ENCODE data around the gene PLEKHA4.

GRCh38 chr19:48900477-48901406 lies 32.3 kb upstream of the PLEKHA4 start:
- no peak for TF ChIP-seq EZH2 (IDR thresholded peaks at IDR 0.05; ENCODE audit: low read depth, unreplicated experiment)
- TF ChIP-seq CTCF (conservative IDR thresholded peaks at IDR 0.05; ENCODE audit: low read depth in 2 of 2) = no peak
- no peak for TF ChIP-seq EZH2phosphoT487 (IDR thresholded peaks at IDR 0.05; ENCODE audit: unreplicated experiment)
- TF ChIP-seq POLR2AphosphoS5 (IDR thresholded peaks at IDR 0.05; ENCODE audit: low read depth) = no peak
- TF ChIP-seq ZNF331 (CRISPR knock-in tag; IDR thresholded peaks at IDR 0.05; ENCODE audit: low read depth) = no peak
- peak; percentile 97 for TF ChIP-seq ETS1 (IDR thresholded peaks at IDR 0.05)
- peak; percentile 47; the same call in 1 of the 2 replicates for TF ChIP-seq CREB1 (CRISPR knock-in tag; IDR thresholded peaks at IDR 0.05; ENCODE audit: low read depth)
- TF ChIP-seq, protein P1, sequence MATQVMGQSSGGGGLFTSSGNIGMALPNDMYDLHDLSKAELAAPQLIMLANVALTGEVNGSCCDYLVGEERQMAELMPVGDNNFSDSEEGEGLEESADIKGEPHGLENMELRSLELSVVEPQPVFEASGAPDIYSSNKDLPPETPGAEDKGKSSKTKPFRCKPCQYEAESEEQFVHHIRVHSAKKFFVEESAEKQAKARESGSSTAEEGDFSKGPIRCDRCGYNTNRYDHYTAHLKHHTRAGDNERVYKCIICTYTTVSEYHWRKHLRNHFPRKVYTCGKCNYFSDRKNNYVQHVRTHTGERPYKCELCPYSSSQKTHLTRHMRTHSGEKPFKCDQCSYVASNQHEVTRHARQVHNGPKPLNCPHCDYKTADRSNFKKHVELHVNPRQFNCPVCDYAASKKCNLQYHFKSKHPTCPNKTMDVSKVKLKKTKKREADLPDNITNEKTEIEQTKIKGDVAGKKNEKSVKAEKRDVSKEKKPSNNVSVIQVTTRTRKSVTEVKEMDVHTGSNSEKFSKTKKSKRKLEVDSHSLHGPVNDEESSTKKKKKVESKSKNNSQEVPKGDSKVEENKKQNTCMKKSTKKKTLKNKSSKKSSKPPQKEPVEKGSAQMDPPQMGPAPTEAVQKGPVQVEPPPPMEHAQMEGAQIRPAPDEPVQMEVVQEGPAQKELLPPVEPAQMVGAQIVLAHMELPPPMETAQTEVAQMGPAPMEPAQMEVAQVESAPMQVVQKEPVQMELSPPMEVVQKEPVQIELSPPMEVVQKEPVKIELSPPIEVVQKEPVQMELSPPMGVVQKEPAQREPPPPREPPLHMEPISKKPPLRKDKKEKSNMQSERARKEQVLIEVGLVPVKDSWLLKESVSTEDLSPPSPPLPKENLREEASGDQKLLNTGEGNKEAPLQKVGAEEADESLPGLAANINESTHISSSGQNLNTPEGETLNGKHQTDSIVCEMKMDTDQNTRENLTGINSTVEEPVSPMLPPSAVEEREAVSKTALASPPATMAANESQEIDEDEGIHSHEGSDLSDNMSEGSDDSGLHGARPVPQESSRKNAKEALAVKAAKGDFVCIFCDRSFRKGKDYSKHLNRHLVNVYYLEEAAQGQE (IDR thresholded peaks at IDR 0.05; ENCODE audit: unreplicated experiment) = no peak
